Measurements from ENCODE around the gene TMEM221. TPM values are rescaled to one million over a fixed set of nuclear protein-coding genes. Genes with fewer than 3 reads are reported as not detected.

The TMEM221 gene
- total and polyA plus RNA-seq, 9 of the 15 experiments (the other 6 are each of a cell fraction or from before 2014, with no cell fraction given) = 0.06 to 0.35 TPM; not detected in 7

DNA sequence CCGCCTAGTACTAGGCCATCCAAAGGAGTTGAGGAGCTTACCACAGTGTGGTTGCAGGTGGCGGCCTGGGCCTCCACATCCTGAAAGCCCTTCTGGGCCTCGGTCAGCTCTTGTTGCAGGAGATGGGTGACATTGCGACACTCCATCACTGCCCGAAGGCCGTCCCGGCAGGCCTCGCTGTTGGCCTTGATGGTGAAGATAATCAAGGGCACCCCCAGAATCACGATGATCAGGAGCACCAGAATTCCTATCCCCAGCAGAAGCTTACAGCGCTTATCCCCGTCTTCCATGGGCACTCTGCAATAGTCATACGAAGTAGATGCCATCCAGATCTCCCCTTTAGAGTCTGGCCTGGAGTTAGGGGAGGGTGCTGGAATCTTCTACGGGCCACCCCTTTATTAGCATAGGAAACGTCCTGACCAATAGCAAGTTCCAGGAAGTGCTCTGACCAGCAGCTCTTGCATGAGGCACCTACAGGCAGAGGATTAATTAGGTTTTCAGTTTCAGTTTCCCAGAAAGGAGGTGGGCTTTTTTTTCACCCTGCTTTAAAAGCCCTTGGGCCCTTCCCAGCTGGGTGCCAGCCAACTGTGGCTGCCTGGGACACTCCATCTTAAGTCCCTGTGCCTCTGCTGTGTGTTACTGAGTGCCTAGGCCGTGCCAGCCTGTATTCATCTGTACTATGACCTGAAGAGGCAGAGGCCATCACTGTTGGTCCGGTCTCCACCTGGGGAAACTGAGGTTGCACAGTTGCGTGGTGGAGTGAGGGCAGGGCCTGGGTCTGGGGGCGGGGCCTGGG lies 43.0 kb downstream of the TMEM221 start, which contains the start of gene BST2 (continued):
- TF ChIP-seq SIN3A (IDR thresholded peaks at IDR 0.05; ENCODE audit: borderline replicate concordance in 2 of 2, control insufficient read depth in 1 of 2, low read depth in 2 of 2, low read length in 2 of 2) (peak in 1 of 2 experiments; percentile 47; a peak in 2 of 4 replicates), HDAC6 (IDR thresholded peaks at IDR 0.05; ENCODE audit: low read depth, low read length) (no peak), ELF1 (tag; IDR thresholded peaks at IDR 0.05) (peak; percentile 84), ZNF76 (CRISPR knock-in tag; IDR thresholded peaks at IDR 0.05; ENCODE audit: borderline replicate concordance) (no peak), MEF2A (IDR thresholded peaks at IDR 0.05; ENCODE audit: control insufficient read depth, low read depth, low read length) (no peak), ZBTB7A (IDR thresholded peaks at IDR 0.05; ENCODE audit: borderline replicate concordance, control insufficient read depth, low read depth, low read length) (peak; percentile 40; the same call in 1 of the 2 replicates), SAFB (IDR thresholded peaks at IDR 0.05; ENCODE audit: borderline replicate concordance, low read depth, low read length) (no peak), GATAD2A (IDR thresholded peaks at IDR 0.05) (no peak), PTTG1 (tag; IDR thresholded peaks at IDR 0.05; ENCODE audit: low read depth) (no peak), ZNF12 (CRISPR knock-in tag; IDR thresholded peaks at IDR 0.05) (no peak), ZNF239 (CRISPR knock-in tag; IDR thresholded peaks at IDR 0.05) (no peak), ARNT (IDR thresholded peaks at IDR 0.05) (no peak; a peak in 1 of 4 replicates), HNRNPH1 (optimal IDR thresholded peaks at IDR 0.05; ENCODE audit: low read depth, low read length) (no peak), YY1 (IDR thresholded peaks at IDR 0.05; ENCODE audit: borderline replicate concordance in 1 of 3, control insufficient read depth in 1 of 3, extremely low read depth in 1 of 3, insufficient read depth in 3 of 3, insufficient read length in 1 of 3, insufficient replicate concordance in 2 of 3, low read depth in 1 of 3, low read length in 2 of 3) (peak in 2 of 3 experiments; percentile 24 to 31), SRSF9 (IDR thresholded peaks at IDR 0.05; ENCODE audit: borderline replicate concordance, low read depth, low read length) (no peak)
- TF ChIP-seq, protein P1, sequence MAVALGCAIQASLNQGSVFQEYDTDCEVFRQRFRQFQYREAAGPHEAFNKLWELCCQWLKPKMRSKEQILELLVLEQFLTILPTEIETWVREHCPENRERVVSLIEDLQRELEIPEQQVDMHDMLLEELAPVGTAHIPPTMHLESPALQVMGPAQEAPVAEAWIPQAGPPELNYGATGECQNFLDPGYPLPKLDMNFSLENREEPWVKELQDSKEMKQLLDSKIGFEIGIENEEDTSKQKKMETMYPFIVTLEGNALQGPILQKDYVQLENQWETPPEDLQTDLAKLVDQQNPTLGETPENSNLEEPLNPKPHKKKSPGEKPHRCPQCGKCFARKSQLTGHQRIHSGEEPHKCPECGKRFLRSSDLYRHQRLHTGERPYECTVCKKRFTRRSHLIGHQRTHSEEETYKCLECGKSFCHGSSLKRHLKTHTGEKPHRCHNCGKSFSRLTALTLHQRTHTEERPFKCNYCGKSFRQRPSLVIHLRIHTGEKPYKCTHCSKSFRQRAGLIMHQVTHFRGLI (CRISPR knock-in tag; IDR thresholded peaks at IDR 0.05) = no peak
- TF ChIP-seq, protein P2, sequence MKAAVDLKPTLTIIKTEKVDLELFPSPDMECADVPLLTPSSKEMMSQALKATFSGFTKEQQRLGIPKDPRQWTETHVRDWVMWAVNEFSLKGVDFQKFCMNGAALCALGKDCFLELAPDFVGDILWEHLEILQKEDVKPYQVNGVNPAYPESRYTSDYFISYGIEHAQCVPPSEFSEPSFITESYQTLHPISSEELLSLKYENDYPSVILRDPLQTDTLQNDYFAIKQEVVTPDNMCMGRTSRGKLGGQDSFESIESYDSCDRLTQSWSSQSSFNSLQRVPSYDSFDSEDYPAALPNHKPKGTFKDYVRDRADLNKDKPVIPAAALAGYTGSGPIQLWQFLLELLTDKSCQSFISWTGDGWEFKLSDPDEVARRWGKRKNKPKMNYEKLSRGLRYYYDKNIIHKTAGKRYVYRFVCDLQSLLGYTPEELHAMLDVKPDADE (conservative IDR thresholded peaks at IDR 0.05; ENCODE audit: control insufficient read depth, low read depth, low read length) = no peak
- TF ChIP-seq, protein P3, sequence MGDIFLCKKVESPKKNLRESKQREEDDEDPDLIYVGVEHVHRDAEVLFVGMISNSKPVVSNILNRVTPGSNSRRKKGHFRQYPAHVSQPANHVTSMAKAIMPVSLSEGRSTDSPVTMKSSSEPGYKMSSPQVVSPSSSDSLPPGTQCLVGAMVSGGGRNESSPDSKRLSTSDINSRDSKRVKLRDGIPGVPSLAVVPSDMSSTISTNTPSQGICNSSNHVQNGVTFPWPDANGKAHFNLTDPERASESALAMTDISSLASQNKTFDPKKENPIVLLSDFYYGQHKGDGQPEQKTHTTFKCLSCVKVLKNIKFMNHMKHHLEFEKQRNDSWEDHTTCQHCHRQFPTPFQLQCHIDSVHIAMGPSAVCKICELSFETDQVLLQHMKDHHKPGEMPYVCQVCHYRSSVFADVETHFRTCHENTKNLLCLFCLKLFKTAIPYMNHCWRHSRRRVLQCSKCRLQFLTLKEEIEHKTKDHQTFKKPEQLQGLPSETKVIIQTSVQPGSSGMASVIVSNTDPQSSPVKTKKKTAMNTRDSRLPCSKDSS (IDR thresholded peaks at IDR 0.05; ENCODE audit: low read depth, partially characterized antibody) = no peak
- TF ChIP-seq, protein P4, sequence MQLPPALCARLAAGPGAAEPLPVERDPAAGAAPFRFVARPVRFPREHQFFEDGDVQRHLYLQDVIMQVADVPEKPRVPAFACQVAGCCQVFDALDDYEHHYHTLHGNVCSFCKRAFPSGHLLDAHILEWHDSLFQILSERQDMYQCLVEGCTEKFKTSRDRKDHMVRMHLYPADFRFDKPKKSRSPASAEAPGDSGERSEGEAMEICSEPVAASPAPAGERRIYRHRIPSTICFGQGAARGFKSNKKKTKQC (CRISPR knock-in tag; IDR thresholded peaks at IDR 0.05) = no peak; the same call in 1 of the 2 replicates

All from K562 (cell line).